GM12873 (cell line): ENCODE data around the gene SKAP1.

Source experiments
- CTCF ChIP-seq: IDR thresholded peaks from 2 replicates; pipeline ENCODE4 v1.5.1; 2012; ENCODE audit warnings: low read depth, mild to moderate bottlenecking, moderate library complexity, low read length, control low read depth; ENCODE audit not compliant: insufficient read depth; ENCODE audit errors: missing control alignments

SKAP1 gene

GRCh38 chr17:48308581-48308980 lies 121.4 kb downstream of the SKAP1 start:
- no peak for TF ChIP-seq CTCF

- peak; percentile 90 for TF ChIP-seq CTCF
Measured at GRCh38 chr17:48307814-48308411, 122.1 kb downstream of the SKAP1 start.

GRCh38 chr17:48307255-48307654 lies 122.8 kb downstream of the SKAP1 start:
- no peak for TF ChIP-seq CTCF

GRCh38 chr17:48301002-48301401 lies 129.0 kb downstream of the SKAP1 start:
- TF ChIP-seq CTCF, result no peak

- TF ChIP-seq CTCF, result no peak
Measured at GRCh38 chr17:48299760-48300159, 130.3 kb downstream of the SKAP1 start.

- TF ChIP-seq CTCF, result no peak
Measured at GRCh38 chr17:48297825-48298224, 132.2 kb downstream of the SKAP1 start.

- TF ChIP-seq CTCF, result no peak
Measured at GRCh38 chr17:48296453-48296852, 133.6 kb downstream of the SKAP1 start.
